ENCODE data around the gene ANKRD33B. TPM values are rescaled to one million over a fixed set of nuclear protein-coding genes. Genes with fewer than 3 reads are reported as not detected.

Gene ANKRD33B
- total RNA-seq, 1 donor from 2014 or later, result 21.4 TPM

DNA sequence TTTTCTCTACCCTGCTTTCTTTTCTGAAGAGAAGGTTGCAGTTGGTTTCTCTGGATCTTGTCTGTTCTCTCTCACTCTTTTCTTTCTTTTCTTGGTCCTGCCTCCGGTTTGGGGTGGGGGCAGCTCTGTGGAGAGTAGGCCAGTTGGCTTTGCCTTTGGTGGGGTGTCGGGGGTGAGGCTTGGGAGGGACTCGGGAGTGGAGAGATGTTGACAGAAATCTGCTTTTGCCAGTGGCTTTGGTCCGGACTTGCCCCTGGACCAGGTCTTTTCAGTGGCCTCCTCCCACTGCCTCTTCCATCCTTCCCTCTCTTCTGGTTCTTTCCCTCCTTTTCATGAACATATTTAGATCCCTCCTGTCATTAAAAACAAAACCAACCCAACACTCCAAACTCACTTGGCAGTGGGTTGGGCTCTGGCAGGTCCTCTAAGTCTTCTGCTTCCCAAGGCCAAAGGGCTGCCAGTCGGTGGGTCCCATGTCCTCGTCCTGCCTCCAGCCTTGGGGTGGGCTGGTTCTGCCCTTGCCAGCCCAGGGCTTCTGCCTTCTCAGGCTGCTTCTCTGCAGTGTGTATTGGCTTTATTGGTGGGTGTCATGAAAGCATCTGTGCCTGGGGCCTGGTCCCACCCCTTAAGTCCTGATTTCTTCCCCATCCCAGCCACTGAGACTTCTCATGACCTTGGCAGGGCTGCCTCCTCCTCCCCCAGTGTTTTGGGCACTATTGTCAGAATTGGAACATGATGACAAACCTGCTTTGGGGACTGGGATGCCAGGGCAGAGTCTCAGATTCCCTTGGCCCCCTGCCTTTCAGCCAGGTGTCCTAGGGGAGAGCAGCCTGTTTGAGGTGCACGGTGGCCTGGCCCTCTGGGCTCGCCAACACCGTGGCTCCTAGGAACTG is 16.9 kb downstream of the ANKRD33B start:
- no peaks in the 10 kb centered on the region for H3K9me3 Mint-ChIP-seq
- peaks cover 7% of the 10 kb centered on the region for H3K27me3 Mint-ChIP-seq (ENCODE audit: insufficient read depth)
- H3K4me3 Mint-ChIP-seq, result no peak overlapping the region
- peaks cover 78% of the 10 kb centered on the region for H3K4me1 Mint-ChIP-seq (ENCODE audit: low read depth)
- no peak for DNase-seq (ENCODE audit: low spot score)
- peaks cover 25% of the 10 kb centered on the region for H3K36me3 Mint-ChIP-seq (ENCODE audit: low read depth)
- no peak overlapping the region for H3K27ac Mint-ChIP-seq
- intact Hi-C loops (cut with micrococcal nuclease), result loop anchor here (1.0 kb wide), 1 partner anchor 20 kb away; no protein-coding TSS in a partner anchor

GRCh38 chr5:10581424-10581748 is 17.5 kb downstream of the ANKRD33B start:
- Mint-ChIP-seq H3K9me3 (no peaks in the 10 kb centered on the region), H3K4me3 (no peak overlapping the region), H3K4me1 (ENCODE audit: low read depth) (peaks cover 81% of the 10 kb centered on the region), H3K36me3 (ENCODE audit: low read depth) (peaks cover 25% of the 10 kb centered on the region), H3K27ac (no peak overlapping the region), H3K27me3 (ENCODE audit: insufficient read depth) (peaks cover 7% of the 10 kb centered on the region)
- no peak for DNase-seq (ENCODE audit: low spot score)
- intact Hi-C loops (cut with micrococcal nuclease), result loop anchor here (1.0 kb wide), 1 partner anchor 19 kb away; no protein-coding TSS in a partner anchor

- H3K36me3 Mint-ChIP-seq (ENCODE audit: low read depth), result peaks cover 22% of the 10 kb centered on the region
- intact Hi-C loops (cut with micrococcal nuclease), result loop anchor here (1.0 kb wide), 1 partner anchor 18 kb away; no protein-coding TSS in a partner anchor
- peaks cover 81% of the 10 kb centered on the region for H3K4me1 Mint-ChIP-seq (ENCODE audit: low read depth)
- H3K4me3 Mint-ChIP-seq, result no peak overlapping the region
- H3K27ac Mint-ChIP-seq, result peak overlapping the region; percentile 35
- peaks cover 7% of the 10 kb centered on the region for H3K27me3 Mint-ChIP-seq (ENCODE audit: insufficient read depth)
- no peak for DNase-seq (ENCODE audit: low spot score)
- no peaks in the 10 kb centered on the region for H3K9me3 Mint-ChIP-seq
Measured at GRCh38 chr5:10581867-10582511, 18.1 kb downstream of the ANKRD33B start.

DNA sequence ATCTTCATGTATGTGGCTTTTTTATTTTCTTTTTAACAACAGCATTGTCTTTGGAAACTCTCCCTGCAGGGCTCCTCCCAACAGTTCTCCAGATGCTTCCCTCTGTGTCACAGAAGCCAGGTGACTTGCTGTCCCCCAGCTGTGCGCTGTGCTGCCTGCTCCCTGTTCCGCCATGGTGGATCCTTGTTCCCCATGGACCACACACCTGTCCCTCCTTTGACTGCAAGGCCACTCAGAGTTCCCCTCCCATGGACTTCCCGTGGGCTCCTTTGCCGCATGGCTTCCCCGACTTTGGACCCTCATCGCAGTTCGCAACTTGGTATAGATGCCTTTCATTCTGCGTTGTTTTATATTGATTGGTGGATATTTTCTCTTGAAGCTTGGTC is 18.6 kb downstream of the ANKRD33B start:
- H3K27me3 Mint-ChIP-seq (ENCODE audit: insufficient read depth), result peaks cover 7% of the 10 kb centered on the region
- H3K36me3 Mint-ChIP-seq (ENCODE audit: low read depth), result peaks cover 22% of the 10 kb centered on the region
- intact Hi-C loops (cut with micrococcal nuclease), result no loop called here
- H3K4me3 Mint-ChIP-seq, result no peak overlapping the region
- no peaks in the 10 kb centered on the region for H3K9me3 Mint-ChIP-seq
- DNase-seq (ENCODE audit: low spot score), result no peak
- no peak overlapping the region for H3K27ac Mint-ChIP-seq
- peaks cover 80% of the 10 kb centered on the region for H3K4me1 Mint-ChIP-seq (ENCODE audit: low read depth)

DNA sequence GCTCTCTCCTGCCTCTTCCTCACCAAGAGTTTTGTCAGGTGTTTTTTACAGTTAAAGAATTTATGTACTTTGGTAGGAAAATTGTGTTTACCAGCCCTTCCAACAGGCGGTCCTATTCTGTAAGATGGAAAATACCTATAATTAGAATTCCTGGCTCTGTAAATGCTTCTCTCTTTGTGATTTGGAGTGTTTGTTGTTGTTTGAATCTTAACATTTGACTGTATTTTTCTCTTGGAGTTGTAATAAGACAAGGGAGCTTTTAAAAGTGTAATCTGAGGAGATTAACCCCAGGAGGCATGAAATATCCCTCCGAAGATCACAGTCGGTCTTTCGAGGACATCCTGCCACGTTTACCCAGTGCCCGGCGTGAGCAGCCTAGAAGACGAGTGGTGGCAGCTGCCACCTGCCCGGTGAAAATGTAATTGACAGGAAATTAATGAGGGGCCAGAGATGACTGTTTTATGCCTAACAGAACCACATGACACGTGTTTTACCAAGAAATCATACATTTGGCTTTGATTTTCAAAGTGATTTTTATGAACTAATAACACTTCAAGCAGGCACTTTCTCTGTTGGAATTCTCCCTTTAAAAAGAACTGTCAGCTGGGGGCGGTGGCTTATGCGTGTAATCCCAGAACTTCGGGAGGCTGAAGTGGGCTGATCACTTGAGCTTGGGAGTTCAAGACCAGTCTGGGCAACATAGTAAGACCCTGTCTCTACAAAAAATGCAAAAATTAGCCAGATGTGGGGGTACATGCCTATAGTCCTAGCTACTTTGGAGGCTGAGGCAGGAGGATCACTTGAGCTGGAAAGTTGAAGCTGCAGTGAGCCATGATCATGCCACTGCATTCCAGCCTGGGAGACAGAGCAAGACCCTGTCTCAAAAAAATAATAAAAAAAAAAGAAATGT is 20.0 kb downstream of the ANKRD33B start:
- Mint-ChIP-seq H3K27ac (no peak overlapping the region), H3K27me3 (ENCODE audit: insufficient read depth) (peaks cover 10% of the 10 kb centered on the region)

GRCh38 chr5:10584714-10585517 is 21.0 kb downstream of the ANKRD33B start:
- H3K4me1 Mint-ChIP-seq (ENCODE audit: low read depth), result peaks cover 67% of the 10 kb centered on the region
- peaks cover 6% of the 10 kb centered on the region for H3K9me3 Mint-ChIP-seq
- peak overlapping the region; percentile 21 for H3K4me3 Mint-ChIP-seq
- intact Hi-C loops (cut with micrococcal nuclease), result no loop called here
- H3K27ac Mint-ChIP-seq, result peak overlapping the region; percentile 25
- peaks cover 14% of the 10 kb centered on the region for H3K27me3 Mint-ChIP-seq (ENCODE audit: insufficient read depth)
- no peak for DNase-seq (ENCODE audit: low spot score)
- H3K36me3 Mint-ChIP-seq (ENCODE audit: low read depth), result peaks cover 29% of the 10 kb centered on the region

More for the DNA sequence above, 20.0 kb downstream of the ANKRD33B start:
- no peak for DNase-seq (ENCODE audit: low spot score)
- Mint-ChIP-seq H3K4me1 (ENCODE audit: low read depth) (peaks cover 67% of the 10 kb centered on the region), H3K36me3 (ENCODE audit: low read depth) (peaks cover 20% of the 10 kb centered on the region), H3K9me3 (no peaks in the 10 kb centered on the region), H3K4me3 (no peak overlapping the region)
- intact Hi-C loops (cut with micrococcal nuclease), result no loop called here

GRCh38 chr5:10585518-10585915 is 21.6 kb downstream of the ANKRD33B start:
- Mint-ChIP-seq H3K4me3 (no peak overlapping the region), H3K36me3 (ENCODE audit: low read depth) (peaks cover 29% of the 10 kb centered on the region), H3K27me3 (ENCODE audit: insufficient read depth) (peaks cover 14% of the 10 kb centered on the region), H3K27ac (peak overlapping the region; percentile 25), H3K9me3 (peaks cover 6% of the 10 kb centered on the region), H3K4me1 (ENCODE audit: low read depth) (peaks cover 68% of the 10 kb centered on the region)
- intact Hi-C loops (cut with micrococcal nuclease), result no loop called here
- DNase-seq (ENCODE audit: low spot score), result no peak

DNA sequence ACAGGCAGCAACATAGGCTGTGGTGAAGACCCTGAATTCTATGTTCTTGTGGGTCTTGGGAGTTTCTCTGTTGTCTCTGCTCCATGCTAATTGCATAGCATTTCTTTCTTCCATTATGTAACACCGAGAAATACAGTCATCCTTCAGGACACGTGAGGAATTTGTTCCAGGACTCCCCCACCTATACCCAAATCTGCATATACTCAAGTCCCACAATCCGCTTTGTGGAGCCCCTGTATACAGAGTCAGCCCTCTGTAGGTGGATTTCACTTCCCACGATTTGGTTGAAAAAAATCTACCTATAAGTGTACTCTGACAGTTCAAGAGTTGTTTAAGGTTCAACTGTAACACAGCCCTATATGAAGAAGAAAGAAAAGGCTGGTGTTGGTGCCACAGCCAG is 22.1 kb downstream of the ANKRD33B start:
- Mint-ChIP-seq H3K9me3 (peaks cover 6% of the 10 kb centered on the region), H3K4me1 (ENCODE audit: low read depth) (peaks cover 67% of the 10 kb centered on the region), H3K27me3 (ENCODE audit: insufficient read depth) (peaks cover 14% of the 10 kb centered on the region), H3K27ac (no peak overlapping the region), H3K36me3 (ENCODE audit: low read depth) (peaks cover 29% of the 10 kb centered on the region), H3K4me3 (peak overlapping the region; percentile 15)
- intact Hi-C loops (cut with micrococcal nuclease), result loop anchor here (1.0 kb wide), 1 partner anchor 10 kb away; no protein-coding TSS in a partner anchor
- no peak for DNase-seq (ENCODE audit: low spot score)

- no peak overlapping the region for H3K4me3 Mint-ChIP-seq
- no peak overlapping the region for H3K27ac Mint-ChIP-seq
- H3K9me3 Mint-ChIP-seq, result peaks cover 6% of the 10 kb centered on the region
- DNase-seq (ENCODE audit: low spot score), result no peak
- H3K36me3 Mint-ChIP-seq (ENCODE audit: low read depth), result peaks cover 29% of the 10 kb centered on the region
- H3K4me1 Mint-ChIP-seq (ENCODE audit: low read depth), result peaks cover 66% of the 10 kb centered on the region
- H3K27me3 Mint-ChIP-seq (ENCODE audit: insufficient read depth), result peaks cover 14% of the 10 kb centered on the region
- intact Hi-C loops (cut with micrococcal nuclease), result loop anchor here (1.0 kb wide), 1 partner anchor 10 kb away; no protein-coding TSS in a partner anchor
Measured at GRCh38 chr5:10586555-10586954, 22.7 kb downstream of the ANKRD33B start.

GRCh38 chr5:10588109-10588775 is 24.4 kb downstream of the ANKRD33B start:
- Mint-ChIP-seq H3K27me3 (ENCODE audit: insufficient read depth) (peaks cover 14% of the 10 kb centered on the region), H3K4me3 (no peak overlapping the region), H3K36me3 (ENCODE audit: low read depth) (peaks cover 20% of the 10 kb centered on the region), H3K9me3 (peaks cover 6% of the 10 kb centered on the region), H3K4me1 (ENCODE audit: low read depth) (peaks cover 61% of the 10 kb centered on the region), H3K27ac (no peak overlapping the region)
- DNase-seq (ENCODE audit: low spot score), result no peak
- intact Hi-C loops (cut with micrococcal nuclease), result no loop called here

- peaks cover 11% of the 10 kb centered on the region for H3K27me3 Mint-ChIP-seq (ENCODE audit: insufficient read depth)
- peaks cover 61% of the 10 kb centered on the region for H3K4me1 Mint-ChIP-seq (ENCODE audit: low read depth)
Measured at GRCh38 chr5:10588779-10589447, 25.0 kb downstream of the ANKRD33B start.

More at GRCh38 chr5:10588779-10589447, 25.0 kb downstream of the ANKRD33B start:
- Mint-ChIP-seq H3K4me3 (no peak overlapping the region), H3K27ac (no peak overlapping the region), H3K36me3 (ENCODE audit: low read depth) (peaks cover 17% of the 10 kb centered on the region), H3K9me3 (peaks cover 6% of the 10 kb centered on the region)
- DNase-seq (ENCODE audit: low spot score), result no peak
- intact Hi-C loops (cut with micrococcal nuclease), result no loop called here

All from activated T-helper 1 cell treated with anti-CD3 and anti-CD28 coated beads, Interleukin-12 subunit alpha, Interleukin-12 subunit beta, Interleukin-2, Interleukin-4 antibody, amounts not matched to agents 30 ng/mL and 10 ng/mL and 1 ng/mL, durations not matched to agents 14 hours and 24 hours and 36 hours (primary cell).